AG20443 (cell line): Measurements from ENCODE around the gene WNT8B.

Experiments
- DNase-seq: peaks from one replicate; pipeline ENCODE4 v3.0.0; 2012; ENCODE audit warnings: low spot score, mixed read lengths

The WNT8B gene, protein sequence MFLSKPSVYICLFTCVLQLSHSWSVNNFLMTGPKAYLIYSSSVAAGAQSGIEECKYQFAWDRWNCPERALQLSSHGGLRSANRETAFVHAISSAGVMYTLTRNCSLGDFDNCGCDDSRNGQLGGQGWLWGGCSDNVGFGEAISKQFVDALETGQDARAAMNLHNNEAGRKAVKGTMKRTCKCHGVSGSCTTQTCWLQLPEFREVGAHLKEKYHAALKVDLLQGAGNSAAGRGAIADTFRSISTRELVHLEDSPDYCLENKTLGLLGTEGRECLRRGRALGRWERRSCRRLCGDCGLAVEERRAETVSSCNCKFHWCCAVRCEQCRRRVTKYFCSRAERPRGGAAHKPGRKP

DNA sequence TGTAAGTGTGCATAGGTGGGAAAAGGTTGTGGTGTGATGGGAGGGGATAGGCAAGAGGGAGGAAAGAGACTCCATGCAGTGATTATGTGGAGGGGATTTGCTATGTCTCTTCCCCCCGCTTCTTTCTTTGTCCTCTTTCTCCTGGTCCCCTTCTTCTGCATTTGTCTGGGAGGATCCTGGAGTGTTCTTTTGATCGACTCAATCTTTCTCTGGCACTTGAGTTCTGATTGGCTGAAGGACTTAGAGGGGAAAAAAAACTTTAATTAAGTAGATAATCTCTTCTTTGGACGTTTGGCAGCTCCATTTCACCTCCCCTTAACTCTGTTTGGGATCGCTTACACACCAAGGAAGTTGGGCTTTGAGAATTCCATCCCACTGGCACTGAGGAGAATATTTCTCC lies at the start of gene WNT8B:
WNT8B (plus strand) TSS at position 301 of the 400 bp plus-strand sequence. CDS start 160 bp downstream, outside the sequence.
- DNase-seq = no peak

DNA sequence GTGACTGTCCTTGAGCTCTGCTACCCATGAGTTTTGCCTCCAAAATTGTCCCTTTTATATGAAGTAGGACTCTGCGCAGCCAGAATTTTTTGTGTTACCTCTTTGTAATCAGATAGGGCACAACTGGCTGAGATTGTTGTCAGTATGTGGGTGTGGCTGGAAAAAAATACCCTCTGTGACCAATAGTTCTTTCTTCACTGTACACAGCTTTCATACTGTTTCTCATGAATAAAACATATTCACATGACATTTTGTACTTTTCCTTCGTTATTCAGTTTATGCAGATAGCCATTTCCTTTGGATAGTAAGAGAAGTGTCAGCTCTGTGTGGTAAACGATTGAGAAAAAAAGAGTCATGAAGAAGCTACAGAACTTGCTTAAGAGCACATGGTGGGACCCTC lies 49.6 kb upstream of the WNT8B start:
- DNase-seq = no peak

DNA sequence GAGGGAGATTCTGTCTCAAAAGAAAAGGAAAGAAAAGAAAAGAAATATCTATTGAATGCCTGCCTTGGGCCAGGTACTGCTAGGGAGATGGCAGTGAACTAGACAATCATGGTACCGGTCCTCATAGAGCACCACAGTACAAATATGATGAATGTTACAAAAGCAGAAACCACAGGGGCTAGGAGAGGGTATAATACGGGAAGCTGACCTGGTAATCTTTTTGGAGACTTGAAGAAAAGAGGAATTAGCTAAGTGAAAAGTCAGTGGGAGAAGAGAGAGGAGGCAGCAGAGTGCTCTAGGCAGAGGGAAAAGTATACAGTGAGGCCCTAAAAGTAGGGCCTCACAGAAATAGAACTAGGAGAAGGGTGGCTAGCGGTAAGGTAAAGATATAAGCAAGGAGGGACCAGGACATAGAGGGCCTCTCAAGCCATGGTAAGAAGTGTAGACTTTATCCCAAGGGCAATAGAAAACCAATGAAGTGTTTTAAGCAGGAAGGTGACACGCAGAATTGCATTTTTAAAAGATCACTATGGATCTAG lies 42.8 kb upstream of the WNT8B start:
- no peak for DNase-seq

DNA sequence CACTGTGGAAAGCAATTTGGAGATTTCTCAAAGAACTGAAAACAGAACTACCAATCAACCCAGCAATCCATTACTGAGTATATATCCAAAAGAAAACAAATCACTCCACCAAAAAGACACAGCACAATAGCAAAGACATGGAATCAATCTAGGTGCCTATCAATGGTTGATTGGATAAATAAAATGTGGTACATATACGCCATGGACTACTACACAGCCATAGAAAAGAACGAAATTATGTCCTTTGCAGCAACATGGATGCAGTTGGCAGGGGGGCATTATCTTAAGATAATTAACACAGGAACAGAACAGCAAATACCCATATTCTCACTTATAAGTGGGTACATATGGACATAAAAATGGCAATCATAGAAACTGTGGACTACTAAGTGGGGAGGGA lies 35.4 kb upstream of the WNT8B start:
- DNase-seq = no peak

DNA sequence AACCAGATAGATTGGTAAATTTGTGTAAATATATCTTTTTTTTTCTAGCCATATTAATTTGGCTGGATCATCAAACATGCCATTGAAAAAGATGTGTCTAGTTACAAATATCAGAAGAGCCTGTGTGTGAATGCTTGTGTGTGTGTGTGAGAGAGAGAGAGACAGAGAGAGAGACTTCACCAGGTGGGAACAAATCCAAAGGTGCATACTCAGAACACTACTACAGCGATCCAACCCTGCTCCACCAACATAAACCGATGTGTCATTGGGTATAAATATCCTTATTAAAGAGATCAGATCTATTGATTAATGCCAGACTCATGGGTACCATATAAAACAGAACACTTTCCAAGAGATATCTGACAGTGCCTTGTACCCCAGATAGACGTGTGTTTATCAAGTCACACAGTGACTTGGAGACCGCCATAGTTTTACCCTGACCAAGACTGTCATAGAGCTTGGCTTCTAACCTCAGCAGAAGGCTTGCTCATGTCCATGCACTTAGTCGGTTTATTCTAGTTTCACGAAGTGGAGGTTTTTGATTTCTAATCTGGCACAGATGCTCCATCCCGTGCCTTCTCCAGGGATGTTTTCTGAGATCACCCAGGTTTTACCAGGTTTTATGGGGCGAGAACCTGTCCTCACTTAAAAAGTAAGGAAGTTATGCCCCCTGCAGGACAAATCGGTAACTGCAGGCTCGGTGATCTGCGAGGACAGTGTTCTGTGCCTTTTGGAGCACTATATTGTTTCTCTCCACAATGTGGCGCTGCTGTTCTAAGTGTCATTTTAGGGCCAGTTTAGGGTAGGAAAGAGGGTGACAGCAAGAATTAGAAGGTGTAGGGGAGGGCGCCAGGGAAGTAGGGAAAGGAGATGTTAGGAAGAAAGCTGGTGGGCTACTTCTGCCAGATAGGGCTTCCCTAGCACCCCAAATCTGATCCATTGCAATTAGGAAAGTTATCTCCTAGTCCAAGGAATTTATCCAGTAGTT lies 29.3 kb upstream of the WNT8B start:
- DNase-seq = peak; percentile 88

DNA sequence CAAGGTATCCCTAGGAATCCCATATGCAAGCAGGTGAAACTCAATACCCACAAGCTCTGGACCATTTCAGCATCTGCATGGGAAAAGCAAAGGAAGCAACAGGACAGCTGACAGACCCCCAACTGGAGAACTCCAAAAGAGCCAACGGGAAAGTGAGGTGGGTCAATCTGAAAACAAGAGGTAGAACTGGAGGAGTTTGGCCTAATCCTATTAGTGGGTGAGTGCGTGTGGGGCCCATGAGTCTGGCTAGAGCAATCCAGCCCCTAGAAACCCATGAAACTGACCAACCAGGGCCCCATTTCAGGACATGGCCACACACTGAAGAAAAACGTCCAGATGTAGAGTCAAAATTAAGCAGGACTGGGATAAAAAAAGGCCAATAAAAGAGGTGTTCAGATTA lies 26.6 kb upstream of the WNT8B start:
- no peak for DNase-seq

DNA sequence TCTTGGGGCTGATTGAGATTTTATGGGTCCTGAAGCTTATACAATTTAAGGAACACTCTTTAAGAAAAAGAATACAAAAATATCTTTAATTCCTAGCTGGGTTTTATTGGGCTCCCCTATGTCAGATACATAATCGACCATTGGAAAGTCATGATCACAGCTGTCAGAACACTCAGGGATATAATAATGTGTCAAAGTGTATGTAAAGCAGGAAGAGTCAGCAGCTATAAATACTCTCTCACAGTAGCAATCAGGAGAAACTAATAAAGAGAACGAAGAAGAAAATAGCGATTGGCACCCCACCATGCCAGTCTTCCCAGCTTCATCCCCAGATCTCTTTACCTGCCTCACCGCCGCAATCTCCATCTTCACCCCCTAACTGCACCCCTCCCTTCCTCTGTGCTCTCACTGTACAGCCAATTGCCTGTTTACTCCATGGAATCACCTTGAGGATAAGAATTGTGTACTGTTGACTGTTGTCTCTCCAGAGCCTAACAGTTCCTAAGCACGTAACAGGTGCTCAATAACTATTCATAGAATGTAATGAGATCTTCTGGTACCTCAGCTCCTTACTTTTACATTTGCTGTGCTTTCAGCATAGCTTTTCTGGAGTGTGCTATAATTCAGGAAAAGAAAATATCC lies 24.0 kb upstream of the WNT8B start:
- no peak for DNase-seq

DNA sequence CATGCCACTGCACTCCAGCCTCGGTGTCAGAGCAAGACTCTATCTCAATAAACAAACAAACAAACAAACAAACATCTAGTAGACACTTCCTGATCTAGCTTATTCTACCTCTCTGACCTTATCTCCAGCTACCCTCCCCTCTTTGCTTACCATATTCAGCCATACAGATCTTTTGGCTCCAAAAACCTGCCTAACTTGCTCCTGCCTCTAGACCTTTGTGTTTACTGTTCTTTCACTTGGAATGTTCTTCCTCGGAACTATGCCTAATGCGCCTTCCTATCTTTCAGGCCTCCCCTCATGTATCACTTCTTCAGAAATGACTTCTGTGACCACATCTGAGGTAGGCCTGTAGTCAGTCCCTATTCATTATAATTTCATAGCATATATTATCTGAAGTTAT lies 20.3 kb upstream of the WNT8B start:
- DNase-seq = no peak

DNA sequence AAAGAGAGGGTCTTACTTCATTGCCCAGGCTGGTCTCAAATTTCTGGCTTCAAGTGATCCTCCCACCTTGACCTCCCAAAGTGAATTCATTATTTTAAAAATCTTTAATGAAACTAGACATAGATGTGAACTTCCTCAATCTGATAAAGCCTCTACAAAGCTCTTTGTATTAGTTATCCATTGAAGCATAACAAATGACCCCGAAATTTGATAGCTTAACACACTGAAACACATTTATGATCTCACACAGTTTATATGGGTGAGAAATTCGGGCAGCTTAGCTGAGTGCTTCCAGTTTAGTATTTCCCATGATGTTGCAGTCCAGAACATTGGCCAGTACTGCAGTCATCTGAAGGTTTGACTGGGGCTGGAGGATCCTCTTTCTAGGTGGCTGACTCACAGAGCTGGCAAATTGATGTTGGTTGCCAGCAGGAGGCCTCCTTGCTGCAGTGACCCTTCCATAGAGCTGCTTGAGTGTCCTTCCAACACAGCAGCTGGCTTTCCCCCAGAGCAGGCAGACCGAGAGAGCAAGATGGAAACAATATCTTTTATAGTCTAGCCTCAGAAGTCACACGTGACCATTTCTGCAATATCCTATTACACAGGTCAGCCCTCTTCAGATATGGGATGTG lies 16.6 kb upstream of the WNT8B start:
- DNase-seq = no peak

DNA sequence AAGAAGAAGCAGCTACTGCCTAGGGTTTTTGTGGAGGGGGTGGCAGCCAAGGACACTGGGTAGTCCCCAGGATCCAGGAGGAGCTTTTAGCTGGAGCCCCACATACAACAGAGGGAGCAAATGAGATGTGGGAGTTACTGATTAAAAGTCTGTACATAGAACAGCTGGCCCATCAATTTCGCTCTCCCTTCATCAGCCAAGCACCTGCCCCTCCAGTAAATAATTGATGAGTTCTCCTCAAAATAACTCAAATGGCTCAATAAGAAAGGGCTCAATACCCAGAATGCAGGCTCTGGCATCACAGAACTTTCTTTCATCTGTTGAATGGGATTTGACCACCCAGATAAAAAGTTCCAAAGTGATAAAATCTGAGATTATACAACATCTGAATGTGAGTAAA lies 15.1 kb upstream of the WNT8B start:
- DNase-seq = no peak

DNA sequence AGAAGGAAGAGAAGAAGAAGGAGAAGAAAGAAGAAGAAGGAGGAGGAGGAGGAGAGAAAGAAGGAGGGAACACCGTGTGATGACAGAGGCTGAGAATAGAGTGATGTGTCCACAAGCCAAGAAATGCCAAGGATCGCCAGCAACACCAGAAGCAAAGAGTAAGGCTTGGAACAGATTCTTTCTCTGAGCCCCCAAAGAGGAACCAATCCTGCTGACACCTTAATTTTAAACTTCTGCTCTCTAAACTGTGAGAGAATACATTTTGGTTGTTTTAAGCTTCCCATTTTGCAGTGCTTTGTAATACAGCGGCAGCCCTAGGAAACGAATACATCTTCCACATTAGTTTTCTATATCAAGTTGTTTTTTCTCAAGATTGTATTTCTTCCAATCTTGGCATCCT lies 13.9 kb upstream of the WNT8B start:
- no peak for DNase-seq

DNA sequence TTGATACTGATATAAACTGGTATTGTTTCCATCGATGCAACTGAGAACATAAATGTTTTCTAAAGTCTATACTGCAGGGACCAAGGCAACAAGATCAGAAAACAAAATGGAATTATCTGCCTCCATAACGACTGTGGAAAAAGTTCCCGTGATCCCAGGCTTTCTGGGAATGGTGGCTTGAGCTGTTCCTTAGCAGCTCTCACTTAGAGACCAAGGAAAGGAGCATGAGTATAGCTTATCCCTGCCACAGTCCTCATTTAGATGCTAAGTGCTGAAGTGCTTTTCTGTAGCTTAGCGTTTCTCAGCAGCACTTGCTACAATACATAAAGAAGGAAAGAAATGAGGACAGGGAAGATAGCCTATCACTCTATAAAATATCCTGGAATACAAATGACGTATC lies 5.5 kb downstream of the WNT8B start:
- DNase-seq = no peak

DNA sequence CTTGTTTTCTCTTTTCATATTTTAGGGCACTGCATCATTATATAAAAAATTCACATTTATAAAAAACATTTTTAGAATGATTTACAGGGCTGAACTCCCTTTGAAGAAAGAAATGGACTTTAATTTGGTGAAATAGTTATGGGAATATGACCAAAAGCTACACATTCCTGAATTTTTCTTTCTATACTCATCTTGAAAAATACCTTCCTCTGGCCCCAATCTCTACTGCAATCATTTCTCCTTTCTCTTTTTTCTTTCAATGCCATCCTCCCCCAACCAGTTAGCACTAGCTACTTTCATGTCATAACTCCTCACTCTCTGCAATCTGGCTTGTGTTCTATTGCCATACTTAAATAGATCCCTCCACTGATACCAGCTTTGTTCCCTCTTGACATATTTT lies 6.2 kb downstream of the WNT8B start:
- no peak for DNase-seq

DNA sequence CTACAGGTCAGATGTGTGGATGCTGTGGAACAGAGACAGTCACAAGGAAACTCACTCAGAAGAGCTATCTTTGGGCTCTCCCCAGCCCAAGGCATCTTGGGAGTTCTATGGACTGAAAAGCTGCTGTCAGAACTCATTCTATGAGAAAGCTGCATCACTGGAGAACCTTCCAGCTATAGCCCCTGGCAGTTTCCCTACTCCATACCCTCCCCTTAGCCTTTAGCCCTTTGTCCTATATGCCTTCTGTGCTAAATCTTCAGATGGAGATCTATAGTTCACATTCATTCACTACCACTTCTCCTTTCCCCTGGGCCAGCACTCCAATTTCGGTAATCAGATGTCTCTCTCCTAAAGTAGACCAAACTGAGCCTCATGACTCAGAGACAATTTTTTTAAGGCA lies 6.9 kb downstream of the WNT8B start:
- no peak for DNase-seq

DNA sequence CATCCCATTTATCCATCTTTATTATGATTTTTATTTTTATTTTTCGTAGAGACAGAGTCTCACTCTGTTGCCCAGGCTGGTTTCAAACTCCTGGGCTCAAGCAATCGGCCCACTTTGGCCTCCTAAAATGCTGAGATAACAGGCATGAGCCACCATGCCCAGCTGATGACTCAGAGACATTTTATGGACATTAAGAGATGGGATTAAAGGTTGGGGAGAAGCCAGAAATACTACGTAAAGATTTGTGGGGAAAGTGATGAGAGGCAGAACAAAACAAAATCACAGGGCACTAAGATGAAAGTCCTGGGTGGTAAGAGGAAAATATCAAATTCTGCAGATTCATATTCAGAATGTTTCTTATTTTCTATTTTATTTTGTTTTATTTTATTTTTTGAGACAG lies 7.6 kb downstream of the WNT8B start:
- no peak for DNase-seq

DNA sequence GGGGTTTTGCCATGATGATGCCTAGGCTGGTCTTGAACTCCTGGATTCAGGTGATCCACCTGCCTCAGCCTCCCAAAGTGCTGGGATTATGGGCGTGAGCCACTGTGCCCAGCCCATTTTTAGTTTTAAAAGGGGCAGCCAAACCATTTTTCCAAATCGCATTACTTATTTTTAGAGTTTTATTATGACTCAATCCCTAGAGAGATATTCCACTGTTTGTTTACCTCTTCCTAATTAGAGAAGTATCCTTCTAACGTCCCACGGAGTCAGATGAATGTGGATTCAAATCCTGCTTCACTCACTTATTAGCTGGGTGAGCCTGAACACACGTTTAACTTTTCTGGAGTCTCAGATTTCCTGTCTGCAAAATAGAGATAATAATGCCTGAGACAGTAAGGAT lies 15.2 kb downstream of the WNT8B start:
- no peak for DNase-seq

DNA sequence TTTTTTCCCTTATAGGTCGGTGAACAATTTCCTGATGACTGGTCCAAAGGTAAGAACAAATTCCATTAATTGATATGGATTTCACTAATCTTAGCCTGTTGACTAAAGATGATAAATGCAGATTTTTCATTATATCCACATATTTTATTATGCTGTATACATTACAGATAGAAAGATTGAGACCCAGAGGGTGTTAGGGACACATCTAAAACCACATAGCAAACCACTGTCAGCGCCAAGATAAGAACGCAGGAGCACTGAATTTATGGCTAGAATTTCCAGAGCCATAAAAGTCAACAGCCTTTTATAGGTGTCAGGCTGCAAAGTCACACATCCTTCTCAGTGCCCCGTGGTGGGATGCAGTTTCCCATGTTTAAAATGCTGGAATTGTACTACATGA lies 16.2 kb downstream of the WNT8B start:
- DNase-seq = no peak

DNA sequence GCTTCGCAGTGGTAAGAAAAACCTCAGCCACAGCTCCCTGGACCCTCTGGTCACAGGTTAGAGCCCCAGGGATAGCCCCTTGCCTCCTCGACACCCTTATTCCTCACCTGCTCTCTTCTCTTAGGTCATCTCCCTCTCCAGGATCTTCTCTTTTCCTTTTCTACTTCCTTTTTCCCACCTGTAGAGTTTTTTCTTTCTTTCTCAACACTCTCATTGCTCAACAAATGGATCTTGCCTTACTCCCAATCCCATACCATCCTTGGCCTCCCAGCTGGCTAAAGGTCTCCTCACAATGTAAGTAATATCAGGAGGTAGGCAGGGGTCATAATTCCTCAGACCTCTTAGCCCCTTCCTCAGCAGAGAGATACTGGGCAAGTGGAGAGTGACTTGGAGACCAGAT lies 17.2 kb downstream of the WNT8B start:
- no peak for DNase-seq

DNA sequence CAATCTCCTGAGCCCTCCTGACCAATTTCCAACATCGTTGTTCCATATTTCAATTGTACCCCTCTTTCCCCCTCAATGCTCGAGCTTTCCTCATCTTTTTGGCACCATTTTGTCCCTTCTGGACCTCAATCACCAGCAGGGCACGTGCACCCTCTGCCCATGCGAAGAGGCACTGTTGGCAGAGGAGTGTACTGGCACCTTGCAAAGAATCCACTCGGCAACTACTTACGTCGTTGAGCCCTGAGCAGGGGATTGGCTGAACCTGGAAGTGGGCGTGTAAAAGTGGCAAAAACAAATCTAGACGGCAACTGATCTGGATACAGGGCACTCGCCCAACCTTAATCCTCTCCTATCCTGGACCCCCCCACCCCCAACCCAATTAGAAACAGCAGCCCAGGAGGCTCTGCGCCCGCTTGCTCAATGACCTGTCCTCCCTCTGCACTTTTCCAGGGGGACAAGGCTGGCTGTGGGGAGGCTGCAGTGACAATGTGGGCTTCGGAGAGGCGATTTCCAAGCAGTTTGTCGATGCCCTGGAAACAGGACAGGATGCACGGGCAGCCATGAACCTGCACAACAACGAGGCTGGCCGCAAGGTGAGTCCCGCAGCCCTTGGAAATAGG lies 18.8 kb downstream of the WNT8B start:
- peak; percentile 92 for DNase-seq

DNA sequence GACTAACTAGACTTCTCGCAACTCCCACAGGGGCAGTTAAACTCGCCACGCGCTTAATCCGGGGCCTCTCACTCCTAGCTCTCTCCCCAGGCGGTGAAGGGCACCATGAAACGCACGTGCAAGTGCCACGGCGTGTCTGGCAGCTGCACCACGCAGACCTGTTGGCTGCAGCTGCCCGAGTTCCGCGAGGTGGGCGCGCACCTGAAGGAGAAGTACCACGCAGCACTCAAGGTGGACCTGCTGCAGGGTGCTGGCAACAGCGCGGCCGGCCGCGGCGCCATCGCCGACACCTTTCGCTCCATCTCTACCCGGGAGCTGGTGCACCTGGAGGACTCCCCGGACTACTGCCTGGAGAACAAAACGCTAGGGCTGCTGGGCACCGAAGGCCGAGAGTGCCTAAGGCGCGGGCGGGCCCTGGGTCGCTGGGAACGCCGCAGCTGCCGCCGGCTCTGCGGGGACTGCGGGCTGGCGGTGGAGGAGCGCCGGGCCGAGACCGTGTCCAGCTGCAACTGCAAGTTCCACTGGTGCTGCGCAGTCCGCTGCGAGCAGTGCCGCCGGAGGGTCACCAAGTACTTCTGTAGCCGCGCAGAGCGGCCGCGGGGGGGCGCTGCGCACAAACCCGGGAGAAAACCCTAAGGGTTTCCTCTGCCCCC lies 19.5 kb downstream of the WNT8B start:
- DNase-seq = peak; percentile 88

DNA sequence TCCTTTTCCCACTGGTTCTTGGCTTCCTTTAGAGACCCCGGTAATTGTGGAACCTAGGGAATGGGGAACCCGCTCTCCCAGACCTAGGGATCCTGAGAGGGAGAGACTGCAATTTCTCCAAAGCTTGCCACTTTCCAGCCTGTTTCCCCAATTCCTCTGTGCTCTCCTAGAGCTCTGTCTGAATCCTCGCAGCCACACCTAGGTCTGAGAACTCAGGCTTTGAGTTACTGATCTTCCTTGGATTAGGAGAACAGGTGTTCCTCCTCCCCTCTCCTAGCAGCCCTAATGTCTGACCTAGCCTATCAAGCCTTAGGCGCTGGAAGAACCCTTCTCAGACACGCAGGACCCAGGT lies 20.0 kb downstream of the WNT8B start:
- DNase-seq = no peak
